Pulmonary artery endothelial cell (primary cell): ENCODE measurements around the gene CYBA. TPM values are rescaled to one million over a fixed set of nuclear protein-coding genes. Genes with fewer than 3 reads are reported as not detected.
A peak's percentile ranks its signal among the peaks of the same experiment; 100 is the strongest.
"Not testable (repeated sequence)": the region's sequence is repeated elsewhere in the genome, so short reads cannot be mapped to it uniquely, and the experiment has no call there.

Experiments used
- DNase-seq: peaks from one replicate; pipeline ENCODE4 v3.0.0-alpha.2; 2011; ENCODE audit warnings: low read depth, low spot score
- total RNA-seq: library from RNA; depleted of rRNA; stranded (reverse); fragments of >200 nt; gene quantifications from 2 replicates; pipeline ENCODE4 v1.2.3, GENCODE V29; 2014

CYBA gene
- total RNA-seq, 1 donor from 2014 or later: 34.5 TPM

DNA sequence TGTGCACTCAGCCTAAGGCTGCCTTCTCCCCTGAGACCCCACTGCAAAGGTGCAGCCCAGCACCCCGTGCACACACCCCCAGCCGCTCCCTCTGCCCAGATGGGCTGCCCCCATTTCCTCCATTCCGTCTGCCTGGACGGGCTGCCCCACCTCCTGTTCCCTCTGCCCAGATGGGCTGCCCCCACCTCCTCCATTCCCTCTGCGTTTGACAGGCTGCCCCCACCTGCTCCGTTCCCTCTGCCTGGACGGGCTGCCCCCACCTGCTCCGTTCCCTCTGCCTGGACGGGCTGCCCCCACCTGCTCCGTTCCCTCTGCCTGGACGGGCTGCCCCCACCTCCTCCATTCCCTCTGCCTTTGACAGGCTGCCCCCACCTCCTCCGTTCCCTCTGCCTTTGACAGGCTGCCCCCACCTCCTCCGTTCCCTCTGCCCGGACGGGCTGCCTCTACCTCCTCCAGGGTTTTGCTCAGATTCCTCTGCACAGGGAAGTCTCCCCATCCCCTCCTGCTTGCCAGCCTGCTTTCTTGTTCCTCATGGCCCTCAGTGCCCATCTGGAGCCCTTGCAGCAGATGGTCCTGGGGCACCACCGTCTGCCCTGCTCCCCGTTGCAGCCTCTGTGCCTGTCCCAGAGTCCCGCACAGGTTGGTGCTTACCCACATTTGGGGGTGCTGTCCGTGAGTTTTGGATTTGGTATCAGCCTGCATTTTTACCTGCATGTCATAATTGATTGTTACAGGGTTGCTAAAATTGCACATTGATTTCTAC is 35.9 kb downstream of the CYBA start:
- DNase-seq: no peak

DNA sequence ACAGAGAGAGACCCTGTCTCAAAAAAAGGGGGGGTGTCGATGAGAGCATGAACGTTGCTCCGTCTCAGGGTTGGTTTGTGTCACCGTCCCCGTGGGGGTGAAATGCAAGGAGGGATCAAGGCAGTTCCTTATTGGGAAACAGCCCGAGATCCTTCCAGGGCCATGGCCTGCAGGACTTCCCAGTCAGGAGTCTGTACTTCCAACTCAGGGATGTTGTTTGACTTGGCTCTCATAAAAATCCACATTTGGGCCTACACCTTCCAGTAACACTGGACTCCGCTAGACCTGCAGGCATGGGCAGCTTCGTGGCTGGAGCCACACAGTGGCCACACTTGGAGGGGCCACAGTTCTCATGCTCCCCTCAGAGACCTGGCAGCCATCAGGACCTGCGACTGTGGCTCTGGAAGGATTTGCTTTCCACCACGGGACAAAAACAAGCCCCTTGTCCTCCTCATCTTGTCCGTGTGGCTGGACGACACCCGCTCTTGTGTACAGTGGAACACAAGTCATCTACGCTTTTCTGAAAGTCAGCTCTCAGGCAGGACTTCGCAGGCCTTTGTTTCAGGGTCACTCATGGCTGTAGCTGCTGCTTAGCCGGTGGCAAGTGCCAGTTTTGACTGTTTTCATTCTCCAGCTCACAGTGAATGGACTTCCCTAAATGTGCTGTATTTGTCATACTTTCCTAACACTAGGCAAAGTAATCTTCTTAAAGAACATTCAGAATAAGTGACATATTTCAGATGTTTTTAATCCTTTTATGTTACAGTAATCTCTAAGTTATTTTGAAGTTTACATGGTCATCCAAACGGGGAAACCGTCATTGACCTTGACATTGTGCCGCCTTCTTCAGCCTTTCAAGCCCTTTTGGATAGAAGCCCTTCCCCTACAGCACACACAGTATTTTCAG is 36.7 kb downstream of the CYBA start:
- no peak for DNase-seq

DNA sequence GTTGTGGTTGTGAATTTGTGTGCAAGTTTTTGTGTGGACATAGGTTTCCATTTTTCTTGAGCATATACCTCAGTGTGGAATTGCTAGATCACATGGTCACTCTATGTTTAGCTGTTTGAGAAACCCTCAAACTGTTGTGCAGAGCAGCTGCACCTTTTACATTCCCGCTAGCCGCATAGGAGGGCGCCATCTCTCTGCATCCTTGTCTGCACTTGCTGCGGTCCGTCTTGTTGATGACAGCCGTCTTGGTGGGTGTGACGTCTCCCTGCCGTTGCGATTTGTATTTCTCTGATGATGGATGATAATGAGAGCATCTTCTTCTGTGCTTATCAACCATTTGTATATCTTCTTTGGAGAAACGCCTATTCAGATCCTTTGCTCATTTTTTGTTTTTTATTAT is 37.6 kb downstream of the CYBA start:
- DNase-seq: no peak

DNA sequence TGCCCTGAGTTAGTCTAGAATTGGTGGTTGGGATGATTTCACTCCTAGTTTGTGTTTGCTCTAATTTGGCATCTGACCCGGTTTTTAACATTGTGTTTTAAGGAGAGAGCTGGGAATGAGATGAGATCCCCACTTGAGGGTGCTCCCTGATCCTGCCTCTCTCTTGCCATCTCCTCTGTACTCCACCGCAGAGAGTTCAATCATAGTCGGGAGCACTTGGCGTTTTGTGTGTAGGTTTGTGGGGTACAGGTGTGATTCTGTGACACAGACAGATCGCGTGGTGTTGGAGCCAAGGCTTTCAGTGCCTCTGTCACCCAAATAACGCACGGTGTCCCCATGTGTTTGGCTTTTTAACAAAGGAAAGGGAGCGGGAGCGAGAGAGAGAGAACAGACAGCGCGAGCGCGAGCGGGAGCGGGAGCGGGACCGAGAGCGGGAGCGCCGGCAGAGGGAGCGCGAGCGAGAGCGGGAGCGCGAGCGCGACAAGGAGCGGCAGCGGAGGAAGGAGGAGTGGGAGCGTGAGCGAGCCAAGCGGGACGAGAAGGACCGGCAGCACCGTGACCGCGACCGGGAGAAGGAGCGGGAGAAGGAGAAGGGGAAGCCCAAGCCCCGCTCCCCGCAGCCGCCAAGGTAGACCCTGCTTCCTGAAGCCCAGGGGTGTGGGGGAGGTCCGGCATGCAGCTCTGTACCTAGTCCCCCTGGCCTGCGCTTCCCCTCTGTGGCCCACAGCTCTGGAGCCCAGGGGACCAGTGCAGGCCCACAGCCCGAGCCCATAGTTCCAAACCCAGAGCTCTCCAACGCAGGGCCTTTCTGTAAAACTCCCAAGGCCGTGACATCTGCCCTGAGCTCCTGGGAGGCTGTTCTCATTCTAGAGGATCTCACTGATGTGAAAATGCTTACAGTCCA is 39.7 kb downstream of the CYBA start:
- no peak for DNase-seq

DNA sequence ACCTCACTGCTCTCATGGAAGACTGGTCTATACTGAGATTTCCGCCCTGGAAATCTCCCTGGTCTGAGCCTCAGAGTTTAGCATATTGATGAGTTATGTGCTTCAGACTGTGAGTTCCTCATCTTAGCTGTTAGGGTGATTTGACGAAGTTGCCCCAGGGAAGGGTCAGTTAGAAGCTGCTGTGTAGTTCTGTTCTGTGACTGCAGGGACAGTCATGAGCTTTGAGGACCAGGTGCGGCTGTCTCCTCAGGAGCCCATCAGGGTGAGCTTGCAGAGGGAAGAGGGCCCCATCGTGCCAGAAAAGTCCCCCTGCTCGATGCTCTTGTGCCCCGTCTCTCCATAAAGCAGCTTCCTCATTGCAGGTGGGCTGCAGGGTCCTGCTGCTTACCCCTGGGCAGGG is 40.8 kb downstream of the CYBA start:
- DNase-seq: no peak

DNA sequence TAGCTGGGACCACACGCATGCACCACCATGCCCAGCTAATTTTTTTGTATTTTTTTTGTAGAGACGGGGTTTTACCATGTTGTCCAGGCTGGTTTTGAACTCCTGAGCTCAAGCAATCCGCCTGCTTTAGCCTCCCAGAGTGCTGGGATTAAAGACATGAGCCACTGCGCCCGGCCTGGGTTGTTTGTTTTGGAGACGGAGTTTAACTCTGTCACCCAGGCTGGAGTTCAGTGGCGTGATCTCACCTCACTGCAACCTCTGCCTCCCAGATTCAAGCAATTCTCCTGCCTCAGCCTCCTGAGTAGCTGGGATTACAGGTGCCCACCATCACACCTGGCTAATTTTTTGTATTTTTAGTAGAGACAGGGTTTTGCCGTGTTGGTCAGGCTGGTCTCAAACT is 41.4 kb downstream of the CYBA start:
- DNase-seq: not testable (repeated sequence)

DNA sequence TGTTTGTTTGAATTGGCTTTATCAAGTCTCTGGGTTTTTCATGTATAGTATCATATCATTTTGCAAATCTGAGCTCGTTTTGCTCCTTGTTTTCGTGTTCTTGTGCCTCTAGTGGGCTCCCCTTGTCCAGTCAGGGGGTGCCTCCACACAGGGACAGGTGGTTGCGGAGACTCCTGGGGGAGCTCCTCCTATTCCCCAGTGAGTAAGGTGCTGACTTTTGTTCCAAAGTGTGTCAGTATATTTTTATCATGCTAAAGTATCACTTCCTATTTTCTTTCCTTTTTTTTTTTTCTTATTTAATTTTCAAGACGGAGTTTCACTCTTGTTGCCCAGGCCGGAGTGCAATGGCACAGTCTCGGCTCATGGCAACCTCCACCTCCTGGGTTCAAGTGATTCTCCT is 42.8 kb downstream of the CYBA start:
- no peak for DNase-seq

DNA sequence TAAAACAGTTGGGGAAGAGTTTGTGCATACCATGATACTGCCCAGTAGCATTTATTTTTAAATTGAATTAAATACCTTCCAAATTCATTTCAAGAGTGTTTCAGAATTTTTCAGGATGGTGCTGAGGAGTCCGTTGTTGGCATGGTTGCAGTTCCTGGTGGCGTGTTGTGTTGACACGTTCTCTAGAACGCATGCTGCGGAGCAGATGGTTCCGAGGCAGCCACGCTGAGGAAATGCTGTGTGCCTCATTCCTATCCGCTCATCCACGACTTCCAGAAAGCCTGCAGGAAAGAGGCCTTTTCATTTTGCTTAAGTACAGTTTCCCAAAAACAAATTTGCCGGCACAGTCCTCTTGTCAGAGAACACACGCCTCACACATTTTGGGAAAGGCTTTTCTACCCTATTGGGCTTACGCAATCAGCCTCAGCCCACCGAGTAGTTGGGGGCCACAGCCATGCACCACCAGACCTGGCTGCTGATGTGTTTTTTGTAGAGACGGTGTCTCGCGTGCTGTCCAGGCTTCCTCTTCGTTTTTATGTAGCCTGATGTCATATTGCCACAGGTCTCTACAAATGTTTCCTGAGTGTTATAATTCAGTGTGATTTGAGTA is 44.6 kb downstream of the CYBA start:
- no peak for DNase-seq

DNA sequence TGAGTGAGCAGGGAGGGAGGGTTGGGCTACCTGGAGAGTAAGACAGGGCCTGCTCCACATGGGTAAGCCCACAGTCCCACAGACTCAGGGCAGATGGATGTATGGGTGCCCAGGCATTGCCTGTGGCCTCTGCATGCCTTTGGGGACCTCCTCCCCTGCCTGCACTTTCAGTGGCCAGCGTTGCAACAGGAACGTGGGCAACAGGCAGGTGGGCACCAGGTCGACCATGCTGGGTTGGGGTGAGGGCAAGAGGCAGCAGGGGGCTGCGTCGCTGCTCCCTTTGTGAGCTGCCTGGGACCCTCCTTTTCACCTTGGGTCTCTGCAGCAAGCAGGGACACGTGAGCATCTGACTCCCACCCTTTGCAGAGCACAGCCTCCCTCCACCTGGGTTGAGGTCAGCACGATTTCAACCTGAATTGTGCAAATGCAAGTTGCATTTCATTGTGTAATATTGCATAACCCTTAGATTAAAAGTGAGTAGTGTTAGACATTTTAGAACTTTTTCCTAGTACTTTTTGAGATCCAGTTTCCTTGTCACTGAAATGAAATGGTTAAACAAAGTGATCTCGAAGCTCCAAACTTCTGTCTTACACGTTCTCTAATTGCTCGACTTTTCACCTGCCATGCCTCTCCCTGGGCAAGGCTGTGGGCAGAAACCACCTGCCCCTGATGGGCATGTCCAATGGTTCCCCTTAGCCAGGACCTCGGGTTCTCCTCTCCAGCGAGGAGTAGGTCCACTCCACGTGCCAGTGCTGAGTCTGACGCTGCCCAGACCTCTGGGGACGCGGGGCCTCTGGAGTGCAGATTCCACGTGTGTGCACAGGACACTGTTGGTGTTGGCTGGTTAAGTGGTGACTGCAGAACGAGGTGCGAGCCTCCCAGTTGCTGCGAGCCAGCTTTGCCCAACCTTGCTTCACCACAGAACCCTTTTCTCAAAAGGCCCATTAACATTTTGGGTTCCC is 45.4 kb downstream of the CYBA start:
- DNase-seq: no peak

DNA sequence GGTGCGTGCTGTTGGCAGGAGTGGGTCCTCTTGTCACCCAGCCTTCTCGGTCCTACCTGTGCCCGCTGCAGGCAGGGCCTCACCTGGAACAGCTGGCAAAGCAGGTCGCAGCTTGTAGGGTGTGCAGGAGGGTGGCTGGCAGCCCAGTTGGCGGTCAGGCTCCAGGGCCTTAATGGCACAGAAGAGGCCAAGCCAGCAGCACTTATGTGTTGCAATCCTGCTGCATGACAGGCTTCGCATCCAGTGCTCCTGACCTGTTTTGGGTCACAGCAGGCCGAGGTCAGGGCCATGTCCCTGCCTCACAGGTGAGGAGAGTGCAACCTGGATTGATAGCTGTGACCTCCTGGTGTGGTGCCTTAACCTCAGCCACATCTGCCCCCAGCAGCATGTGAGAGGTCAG is 48.8 kb downstream of the CYBA start:
- DNase-seq: no peak

DNA sequence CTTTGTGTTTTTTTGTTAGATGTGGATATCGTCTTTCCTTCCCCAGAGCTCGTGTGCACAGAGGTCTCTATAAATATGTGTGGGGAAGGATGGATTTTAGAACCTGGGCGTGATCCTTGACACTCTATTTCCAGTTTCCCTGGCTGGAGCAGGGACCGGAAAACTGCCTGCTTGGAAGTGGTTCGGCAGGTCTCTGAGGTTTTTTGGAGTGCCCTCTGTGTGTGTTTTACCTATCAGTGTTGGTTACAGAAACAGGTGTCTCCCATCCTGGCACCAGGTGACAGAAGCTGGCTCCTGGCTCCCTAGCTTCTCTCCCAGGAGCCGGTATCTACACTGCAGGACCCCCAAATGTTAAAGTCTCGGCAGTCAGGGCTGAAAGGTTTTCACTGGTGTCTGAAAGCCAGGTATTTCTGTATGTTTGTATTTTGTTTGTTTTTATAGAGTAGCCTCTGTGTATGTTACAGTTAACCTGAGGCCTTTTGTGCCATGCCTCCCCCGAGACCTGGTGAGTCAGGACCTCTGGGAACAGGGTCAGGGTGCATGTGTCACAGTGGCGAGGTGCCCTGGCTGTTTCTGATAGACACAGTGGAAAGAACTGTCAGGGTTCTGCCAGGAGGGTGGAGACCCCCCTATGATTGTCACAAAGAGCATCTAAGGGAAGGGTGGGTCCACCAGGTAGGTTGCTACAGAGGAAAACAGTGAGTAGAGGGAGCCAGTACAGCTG is 49.4 kb downstream of the CYBA start:
- no peak for DNase-seq

DNA sequence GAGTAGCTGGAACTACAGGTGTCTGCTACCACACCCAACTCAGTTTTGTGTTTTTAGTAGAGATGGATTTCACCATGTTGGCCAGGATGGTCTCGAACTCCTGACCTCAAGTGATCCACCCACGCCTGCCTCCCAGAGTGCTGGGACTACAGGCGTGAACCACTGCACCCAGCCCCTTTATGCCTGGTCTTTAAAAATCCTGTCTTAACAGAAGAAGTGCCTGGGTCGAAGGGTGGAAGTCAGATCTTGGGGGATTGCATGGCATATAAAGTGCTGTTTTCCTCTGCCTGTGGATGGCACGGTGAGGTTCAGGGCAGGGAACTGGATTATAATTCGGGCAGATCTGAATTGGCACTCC is 50.3 kb downstream of the CYBA start:
- no peak for DNase-seq

DNA sequence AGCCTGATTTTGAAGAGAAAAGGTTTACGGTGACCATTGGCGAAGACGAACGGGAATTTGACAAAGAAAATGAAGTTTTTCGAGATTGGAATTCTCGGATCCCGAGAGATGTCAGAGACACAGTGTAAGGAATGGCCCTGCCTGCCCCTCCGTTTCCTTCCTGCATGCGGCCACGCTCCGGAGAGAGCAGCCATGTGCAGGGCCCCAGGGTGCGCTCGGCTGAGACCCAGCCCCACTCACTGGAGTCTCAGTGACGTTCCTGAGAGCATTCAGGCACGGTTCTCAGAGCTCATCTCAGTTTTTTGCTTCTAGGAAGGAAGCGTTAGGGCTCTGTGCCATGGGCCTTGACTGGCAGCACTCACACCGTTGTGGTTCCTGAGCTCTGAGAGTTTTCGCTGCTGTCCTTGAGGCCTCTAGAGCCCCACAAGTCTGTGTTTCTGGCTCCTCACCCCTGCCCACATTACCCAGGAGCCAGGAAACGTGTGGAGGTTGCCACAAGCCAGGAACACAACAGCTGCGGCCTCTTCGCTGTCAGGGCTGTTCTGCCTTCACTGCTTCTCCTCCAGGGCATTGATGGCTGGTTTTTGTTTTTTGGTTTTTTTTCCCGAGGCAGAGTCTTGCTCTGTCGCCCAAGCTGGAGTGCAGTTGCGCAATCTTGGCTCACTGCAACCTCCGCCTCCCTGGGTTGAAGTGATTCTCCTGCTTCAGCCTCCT is 50.9 kb downstream of the CYBA start:
- DNase-seq: no peak

DNA sequence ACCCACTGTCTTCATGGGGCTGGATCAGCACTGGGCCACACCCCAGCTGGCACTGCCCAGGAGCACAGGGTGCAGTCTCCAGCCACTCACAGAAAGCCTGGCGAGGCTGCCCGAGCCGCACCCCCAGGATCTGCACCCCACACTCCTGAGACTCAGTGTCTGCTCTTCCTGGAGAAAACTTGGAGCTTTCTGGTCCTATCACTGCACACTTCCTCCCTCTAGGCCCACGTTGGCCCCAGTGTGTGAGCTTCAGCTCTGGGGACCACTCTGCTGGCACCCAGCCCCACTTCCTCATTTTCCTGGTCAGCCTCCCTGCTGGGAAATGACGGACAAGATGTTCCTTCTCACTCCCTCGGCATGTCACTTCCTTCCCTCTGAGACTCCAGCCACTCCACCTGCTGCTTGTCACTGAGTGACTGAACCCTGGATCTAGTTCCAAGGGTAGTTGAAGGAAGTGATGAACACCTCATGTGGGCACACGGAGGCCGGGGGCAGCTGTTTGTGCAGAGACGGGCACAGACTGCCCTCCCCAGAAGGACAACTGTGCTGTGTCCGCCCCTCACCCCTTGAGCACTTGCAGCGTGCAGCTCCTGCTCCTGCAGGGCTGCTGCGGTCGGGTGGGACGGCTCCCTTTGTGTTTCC is 51.6 kb downstream of the CYBA start:
- peak; percentile 17 for DNase-seq

DNA sequence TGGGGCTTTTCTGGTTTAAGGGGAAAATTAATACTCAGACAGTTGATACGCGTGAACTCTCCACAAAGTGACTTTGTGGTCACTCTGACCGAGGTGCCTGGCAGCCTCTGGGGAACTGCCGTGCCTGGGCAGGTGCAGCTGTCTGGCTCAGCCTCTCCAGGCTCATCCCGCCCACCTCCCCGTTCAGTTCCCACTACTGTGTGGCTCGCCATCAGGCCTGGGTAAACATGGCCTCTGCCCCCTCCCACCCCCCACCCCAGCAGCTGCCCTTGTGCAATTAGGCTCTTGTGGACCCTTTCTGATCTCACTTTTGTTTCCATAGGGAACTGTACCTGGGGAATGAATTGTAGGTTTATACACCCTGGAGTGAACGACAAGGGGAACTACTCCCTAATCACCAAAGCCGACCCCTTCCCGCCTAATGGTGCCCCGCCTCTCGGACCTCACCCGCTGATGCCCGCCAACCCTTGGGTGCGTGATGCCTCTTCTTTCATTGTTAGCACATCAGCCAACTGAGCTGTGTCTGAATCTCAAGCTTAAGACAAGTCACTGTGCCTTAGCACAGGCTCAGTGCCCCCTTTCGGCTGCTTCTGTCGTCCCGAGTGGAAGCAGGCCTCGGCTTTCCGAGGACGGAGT is 52.9 kb downstream of the CYBA start:
- no peak for DNase-seq

DNA sequence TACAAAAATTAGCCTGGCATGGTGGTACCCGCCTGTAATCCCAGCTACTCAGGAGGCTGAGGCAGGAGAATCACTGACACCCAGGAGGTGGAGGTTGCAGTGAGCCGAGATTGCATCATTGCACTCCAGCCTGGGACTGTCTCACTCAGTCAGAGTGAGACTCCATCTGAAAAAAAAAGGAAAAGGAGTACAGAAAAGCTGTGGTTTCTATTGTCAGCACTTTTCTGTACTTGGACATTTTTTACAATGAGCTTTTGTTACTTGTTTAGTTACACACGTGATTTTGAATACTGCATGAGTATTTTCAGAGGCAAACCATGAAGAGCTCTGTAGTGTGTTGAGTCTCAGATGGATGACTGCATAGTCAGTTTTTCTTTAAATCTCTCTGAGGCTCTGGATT is 54.4 kb downstream of the CYBA start:
- no peak for DNase-seq

DNA sequence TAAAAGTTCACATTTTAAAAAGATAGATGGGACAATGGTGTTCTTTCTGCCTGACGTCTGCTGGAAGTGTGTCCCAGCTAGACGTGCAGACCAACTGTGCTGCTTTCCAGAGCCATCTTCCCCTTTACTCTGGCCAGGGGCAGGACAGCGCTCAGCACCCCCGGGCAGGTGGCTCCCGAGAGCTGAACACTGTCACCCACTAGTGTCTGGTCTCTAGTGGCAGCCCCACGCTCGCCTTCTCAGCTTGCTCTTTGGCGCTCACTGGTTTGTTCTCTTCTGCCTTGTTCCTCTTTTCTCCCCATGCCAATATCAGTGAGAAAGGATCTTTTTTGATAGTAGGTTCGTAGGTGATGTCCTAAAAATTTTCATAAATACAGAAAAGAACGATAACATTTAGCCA is 54.9 kb downstream of the CYBA start:
- no peak for DNase-seq

DNA sequence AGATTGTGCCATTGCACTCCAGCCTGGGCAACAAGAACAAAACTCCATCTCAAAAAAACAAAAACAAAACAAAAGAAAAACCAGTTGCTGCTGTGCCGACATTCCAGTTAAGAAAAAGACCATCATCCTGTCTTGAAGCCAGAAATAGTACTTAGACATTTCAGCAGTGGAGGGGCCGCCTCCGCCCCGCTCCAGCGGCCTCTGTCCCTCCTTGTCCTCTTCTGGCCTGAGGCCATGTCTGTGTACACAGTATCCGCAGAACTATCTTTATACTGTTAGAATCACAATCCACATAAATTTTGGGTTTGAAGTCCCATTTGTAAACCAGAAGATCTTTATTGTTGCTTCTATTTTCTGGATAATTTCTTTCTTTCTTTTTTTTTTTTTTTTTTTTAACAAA is 55.8 kb downstream of the CYBA start:
- no peak for DNase-seq
